ENCODE measurements around the gene NEO1. TPM values are rescaled to one million over a fixed set of nuclear protein-coding genes. Genes with fewer than 3 reads are reported as not detected.

The NEO1 gene
- total and polyA plus RNA-seq, 7 donors = 2.5 to 33.3 (median 22.5) TPM

- H3K36me3 ChIP-seq (ENCODE audit: insufficient read depth in 1 of 2, low read depth in 1 of 2) = no peaks in the 10 kb centered on the region
- peak in 3 of 4 donors; percentile 68 to 79 (median 74) for ATAC-seq
- no peak overlapping the region for H3K4me3 ChIP-seq
- 80 to 92% (median 84%) methylated on average over 3 of the region's 3 CpGs for WGBS, 3 donors
- intact Hi-C loops (cut with DNase I) = no loop called here
- no peak for TF ChIP-seq CTCF (IDR thresholded peaks at IDR 0.05)
- peaks cover 52% of the 10 kb centered on the region for H3K4me1 ChIP-seq
- no peaks in the 10 kb centered on the region for H3K9me3 ChIP-seq
- DNase-seq = no peak
- no peak overlapping the region for H3K27ac ChIP-seq
- H3K27me3 ChIP-seq (ENCODE audit: insufficient read depth in 3 of 3, low read length in 2 of 3) = no peaks in the 10 kb centered on the region
Observed at GRCh38 chr15:73072894-73073293, 20.6 kb downstream of the NEO1 start.

GRCh38 chr15:73074241-73074640 lies 22.0 kb downstream of the NEO1 start:
- H3K4me1 ChIP-seq = peaks cover 64% of the 10 kb centered on the region
- no peak overlapping the region for H3K4me3 ChIP-seq
- 74 to 82% (median 74%) methylated on average over 4 of the region's 4 CpGs for WGBS, 3 donors
- H3K27ac ChIP-seq = peak overlapping the region; percentile 5
- ATAC-seq = no peak
- DNase-seq = no peak
- no peaks in the 10 kb centered on the region for H3K36me3 ChIP-seq (ENCODE audit: insufficient read depth in 1 of 2, low read depth in 1 of 2)
- no peaks in the 10 kb centered on the region for H3K9me3 ChIP-seq
- intact Hi-C loops (cut with DNase I) = no loop called here
- H3K27me3 ChIP-seq (ENCODE audit: insufficient read depth in 3 of 3, low read length in 2 of 3) = no peaks in the 10 kb centered on the region
- no peak for TF ChIP-seq CTCF (IDR thresholded peaks at IDR 0.05)

- Histone ChIP-seq H3K27ac (peak overlapping the region; percentile 48), H3K9me3 (no peaks in the 10 kb centered on the region), H3K4me3 (no peak overlapping the region), H3K36me3 (ENCODE audit: insufficient read depth in 1 of 2, low read depth in 1 of 2) (no peaks in the 10 kb centered on the region), H3K27me3 (ENCODE audit: insufficient read depth in 3 of 3, low read length in 2 of 3) (no peaks in the 10 kb centered on the region), H3K4me1 (peaks cover 71% of the 10 kb centered on the region)
- WGBS, 3 donors = 36 to 57% (median 45%) methylated on average over 4 of the region's 4 CpGs
- intact Hi-C loops (cut with DNase I) = no loop called here
- DNase-seq (no peak), ATAC-seq (peak in 2 of 4 donors; percentile 41 to 45)
- TF ChIP-seq CTCF (IDR thresholded peaks at IDR 0.05) = no peak
Observed at GRCh38 chr15:73075160-73075859, 23.0 kb downstream of the NEO1 start.

- no peaks in the 10 kb centered on the region for H3K9me3 ChIP-seq
- TF ChIP-seq CTCF (IDR thresholded peaks at IDR 0.05) = no peak
- WGBS, 3 donors = 72 to 86% (median 72%) methylated on average over 4 of the region's 4 CpGs
- H3K4me1 ChIP-seq = peaks cover 56% of the 10 kb centered on the region
- no peaks in the 10 kb centered on the region for H3K27me3 ChIP-seq (ENCODE audit: insufficient read depth in 3 of 3, low read length in 2 of 3)
- no peaks in the 10 kb centered on the region for H3K36me3 ChIP-seq (ENCODE audit: insufficient read depth in 1 of 2, low read depth in 1 of 2)
- ATAC-seq = no peak
- no peak overlapping the region for H3K4me3 ChIP-seq
- intact Hi-C loops (cut with DNase I) = no loop called here
- DNase-seq = no peak
- H3K27ac ChIP-seq = peak overlapping the region; percentile 40
Observed at GRCh38 chr15:73078291-73078690, 26.0 kb downstream of the NEO1 start.

GRCh38 chr15:73078722-73079121 lies 26.5 kb downstream of the NEO1 start:
- H3K27ac ChIP-seq = peak overlapping the region; percentile 40

More at GRCh38 chr15:73078722-73079121, 26.5 kb downstream of the NEO1 start:
- Histone ChIP-seq H3K27me3 (ENCODE audit: insufficient read depth in 3 of 3, low read length in 2 of 3) (no peaks in the 10 kb centered on the region), H3K4me1 (peaks cover 52% of the 10 kb centered on the region), H3K36me3 (ENCODE audit: insufficient read depth in 1 of 2, low read depth in 1 of 2) (no peaks in the 10 kb centered on the region), H3K9me3 (no peaks in the 10 kb centered on the region), H3K4me3 (no peak overlapping the region)
- intact Hi-C loops (cut with DNase I) = no loop called here
- no peak for DNase-seq
- 51 to 59% (median 56%) methylated on average over 2 of the region's 2 CpGs for WGBS, 3 donors
- peak in 3 of 4 donors; percentile 35 to 43 (median 43) for ATAC-seq
- TF ChIP-seq CTCF (IDR thresholded peaks at IDR 0.05) = no peak

All from psoas muscle (tissue), 8 donors.